C4-2B (cell line): Measurements from ENCODE around the gene BTRC.

Experiments used
- ZFX ChIP-seq: fragments of 450-650 bp; IDR thresholded peaks from 2 replicates; pipeline ENCODE4 v1.6.1; 2017
- TF ChIP-seq, protein P1 (sequence below): fragments of 450-650 bp; conservative IDR thresholded peaks from 2 replicates; pipeline ENCODE4 v1.5.1; 2017; ENCODE audit warnings: mild to moderate bottlenecking

DNA sequence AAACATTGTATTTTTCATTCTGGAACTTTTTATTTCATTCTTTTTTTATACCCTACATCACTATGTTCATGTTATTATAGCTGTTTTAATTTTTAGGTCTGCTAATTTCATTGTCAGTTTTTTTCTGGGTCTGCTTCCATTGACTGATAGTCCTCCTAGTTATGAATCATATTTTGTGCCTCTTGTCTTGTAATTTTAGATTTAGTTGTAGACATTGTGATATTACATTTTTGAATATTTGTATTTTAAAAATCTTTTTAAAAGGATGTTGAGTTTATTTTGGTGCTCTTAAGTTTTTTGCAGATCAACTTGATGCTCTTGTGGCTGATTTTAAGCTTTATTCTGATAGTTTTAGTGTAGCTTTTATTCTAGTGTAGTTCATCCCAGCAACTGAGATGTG, 57.6 kb downstream of the BTRC start:
- TF ChIP-seq, protein P1, sequence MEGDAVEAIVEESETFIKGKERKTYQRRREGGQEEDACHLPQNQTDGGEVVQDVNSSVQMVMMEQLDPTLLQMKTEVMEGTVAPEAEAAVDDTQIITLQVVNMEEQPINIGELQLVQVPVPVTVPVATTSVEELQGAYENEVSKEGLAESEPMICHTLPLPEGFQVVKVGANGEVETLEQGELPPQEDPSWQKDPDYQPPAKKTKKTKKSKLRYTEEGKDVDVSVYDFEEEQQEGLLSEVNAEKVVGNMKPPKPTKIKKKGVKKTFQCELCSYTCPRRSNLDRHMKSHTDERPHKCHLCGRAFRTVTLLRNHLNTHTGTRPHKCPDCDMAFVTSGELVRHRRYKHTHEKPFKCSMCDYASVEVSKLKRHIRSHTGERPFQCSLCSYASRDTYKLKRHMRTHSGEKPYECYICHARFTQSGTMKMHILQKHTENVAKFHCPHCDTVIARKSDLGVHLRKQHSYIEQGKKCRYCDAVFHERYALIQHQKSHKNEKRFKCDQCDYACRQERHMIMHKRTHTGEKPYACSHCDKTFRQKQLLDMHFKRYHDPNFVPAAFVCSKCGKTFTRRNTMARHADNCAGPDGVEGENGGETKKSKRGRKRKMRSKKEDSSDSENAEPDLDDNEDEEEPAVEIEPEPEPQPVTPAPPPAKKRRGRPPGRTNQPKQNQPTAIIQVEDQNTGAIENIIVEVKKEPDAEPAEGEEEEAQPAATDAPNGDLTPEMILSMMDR, result no peak
- TF ChIP-seq ZFX, result no peak
